K562 (cell line): ENCODE measurements around the gene SPANXA2. TPM values are rescaled to one million over a fixed set of nuclear protein-coding genes. Genes with fewer than 3 reads are reported as not detected.

ENCODE experiments used
- ATAC-seq: fragments of 200-7000 bp; cut with Tn5 transposase; 3 replicates; pipeline ENCODE4 v1.9.1; 2020; ENCODE audit warnings: moderate library complexity
- BruUV-seq: library from RNA; stranded (reverse); fragments of 400-500 nt; replicated peaks from 2 replicates; lab custom pipeline; 2021; lab: Mats Ljungman, UMichigan
- CTCF ChIA-PET: fragments of 300-600 bp; formaldehyde crosslinking; extraction: SDS; loops from one replicate; lab custom pipeline; 2021; ENCODE audit warnings: low intra/inter-chr PET ratio; lab: Yijun Ruan, JAX
- POLR2A ChIA-PET: fragments of 300-600, 350-650 bp; sonication (Branson Sonifier 250); formaldehyde crosslinking; extraction: SDS; loops from one replicate; lab custom pipeline; 2021; ENCODE audit warnings: antibody characterized with exemption, inconsistent platforms; lab: Yijun Ruan, JAX
- DNase-seq, 4 experiments: peaks; one replicate each; pipeline versions ENCODE4 v3.0.0 to v3.0.0-alpha.2; 2011 to 2018; ENCODE audit warnings: low spot score in 3 of 4, mixed read lengths in 3 of 4; ENCODE audit errors: extremely low read depth in 1 of 4
- FAIRE-seq: peaks from 2 replicates; lab custom pipeline; 2011; peaks lifted over from hg19 to GRCh38; lab: Jason Lieb, UNC
- H2AFZ ChIP-seq: 2 replicates; pipeline ENCODE4 v1.6.0; 2011; ENCODE audit warnings: low read depth, low read length, control low read depth, inconsistent platforms
- H3K27ac ChIP-seq: fragments of 200-600 bp; 3 replicates; pipeline ENCODE4 v1.8.0; 2011; ENCODE audit warnings: low read depth, mild to moderate bottlenecking, control low read depth, inconsistent platforms, low read length, moderate library complexity, mixed read lengths; ENCODE audit errors: extremely low read depth
- H3K27me3 ChIP-seq, 2 experiments: fragments of 300-600 bp in 1 of 2; 2 replicates in 1 of 2; 3 replicates in 1 of 2; pipeline versions ENCODE4 v1.6.0 to v1.8.0; 2011; ENCODE audit warnings: inconsistent platforms in 2 of 2, low read length in 2 of 2, mild to moderate bottlenecking in 1 of 2, mixed read lengths in 1 of 2, moderate library complexity in 1 of 2; ENCODE audit not compliant: control insufficient read depth in 2 of 2, insufficient read depth in 2 of 2
- H3K36me3 ChIP-seq: fragments of 300-600 bp; 3 replicates; pipeline ENCODE4 v1.8.0; 2011; ENCODE audit warnings: mild to moderate bottlenecking, low read length, inconsistent platforms; ENCODE audit not compliant: control insufficient read depth, insufficient read depth
- H3K4me1 ChIP-seq, 2 experiments: fragments of 200-600 bp in 1 of 2; replicated peaks in 1 of 2; 2 replicates in 1 of 2; 3 replicates in 1 of 2; pipeline versions ENCODE4 v1.5.1 to v1.8.0; 2011; ENCODE audit warnings: inconsistent platforms in 2 of 2, low read length in 2 of 2, mild to moderate bottlenecking in 1 of 2, mixed read lengths in 1 of 2, moderate library complexity in 1 of 2; ENCODE audit not compliant: control insufficient read depth in 2 of 2, insufficient read depth in 2 of 2
- H3K4me2 ChIP-seq: 2 replicates; pipeline ENCODE4 v1.6.1; 2011; ENCODE audit warnings: low read length, control low read depth, inconsistent platforms, mixed read lengths; ENCODE audit not compliant: insufficient read depth
- H3K4me3 ChIP-seq: fragments of 200-600 bp; sonication (generic), shearing (Covaris generic); 2 replicates; pipeline ENCODE4 v1.5.1; 2016; ENCODE audit warnings: control low read depth, inconsistent platforms
- H3K79me2 ChIP-seq: fragments of 200-600 bp; 3 replicates; pipeline ENCODE4 v1.8.0; 2011; ENCODE audit warnings: low read length, inconsistent platforms; ENCODE audit not compliant: control insufficient read depth, insufficient read depth
- H3K9ac ChIP-seq, 2 experiments: 2 replicates each; pipeline versions ENCODE4 v1.6.0 to v1.6.1; 2011; ENCODE audit warnings: low read depth in 2 of 2, low read length in 2 of 2, control low read depth in 1 of 2, inconsistent platforms in 1 of 2, mild to moderate bottlenecking in 1 of 2, mixed read lengths in 1 of 2; ENCODE audit not compliant: insufficient read depth in 1 of 2
- H3K9me1 ChIP-seq: one replicate; pipeline ENCODE4 v1.6.0; 2011; ENCODE audit warnings: inconsistent platforms, mild to moderate bottlenecking, low read length, moderate library complexity; ENCODE audit not compliant: control insufficient read depth, insufficient read depth
- H3K9me3 ChIP-seq: replicated peaks from 2 replicates; pipeline ENCODE4 v1.5.1; 2011; ENCODE audit warnings: low read depth, low read length, inconsistent platforms; ENCODE audit not compliant: control insufficient read depth, insufficient read depth
- H4K20me1 ChIP-seq: replicated peaks from 2 replicates; pipeline ENCODE4 v1.6.1; 2011; ENCODE audit warnings: low read length, inconsistent platforms, mixed read lengths; ENCODE audit not compliant: control insufficient read depth, insufficient read depth
- ARID3A ChIP-seq: IDR thresholded peaks from 2 replicates; pipeline ENCODE4 v1.6.1; 2012; ENCODE audit warnings: low read depth, low read length, improper control_type of control experiment, borderline replicate concordance
- EGR1 ChIP-seq: fragments of 450-650 bp; conservative IDR thresholded peaks from 2 replicates; pipeline ENCODE4 v1.6.1; 2017; ENCODE audit warnings: mild to moderate bottlenecking
- ETS2 ChIP-seq: IDR thresholded peaks from 2 replicates; pipeline ENCODE4 v1.6.1; 2016; ENCODE audit warnings: borderline replicate concordance, missing genetic modification characterization, mild to moderate bottlenecking, moderate library complexity, missing compliant biosample characterization; ENCODE audit not compliant: poor library complexity, severe bottlenecking
- GABPA ChIP-seq: fragments of 200-800 bp; sonication (Bioruptor generic); conservative IDR thresholded peaks from 2 replicates; pipeline ENCODE4 v1.6.1; 2016; ENCODE audit warnings: low read depth, missing genetic modification characterization, missing compliant biosample characterization
- HOXB6 ChIP-seq: fragments of 250-450 bp; sonication (Bioruptor Pico); IDR thresholded peaks from 2 replicates; pipeline ENCODE4 v1.5.1; 2022; ENCODE audit warnings: mild to moderate bottlenecking, borderline replicate concordance
- MECOM ChIP-seq: fragments of 250-450 bp; sonication (Bioruptor Pico); IDR thresholded peaks from 2 replicates; pipeline ENCODE4 v1.8.0; 2022; ENCODE audit warnings: inconsistent platforms
- MLLT1 ChIP-seq, 2 experiments: fragments of 450-650 bp; IDR thresholded peaks; 2 replicates each; pipeline ENCODE4 v1.6.1; 2016
- RAD21 ChIP-seq, 2 experiments: fragments of 250-450 bp in 1 of 2; fragments of 450-650 bp in 1 of 2; sonication (Bioruptor Pico) in 1 of 2; formaldehyde crosslinking in 1 of 2; IDR thresholded peaks in 1 of 2; conservative IDR thresholded peaks in 1 of 2; 2 replicates each; pipeline versions ENCODE4 v1.4.0 to v1.8.0; 2020 to 2022; ENCODE audit warnings: mild to moderate bottlenecking in 2 of 2, moderate library complexity in 1 of 2
- RBM22 ChIP-seq: fragments of 200-400 bp; formaldehyde crosslinking; IDR thresholded peaks from 2 replicates; pipeline ENCODE4 v1.6.1; 2018; ENCODE audit warnings: low read length, low read depth; ENCODE audit not compliant: poor library complexity, severe bottlenecking
- ZHX1 ChIP-seq: fragments of 150-350 bp; conservative IDR thresholded peaks from 2 replicates; pipeline ENCODE4 v1.6.1; 2014; ENCODE audit warnings: low read length
- ZNF239 ChIP-seq: fragments of 250-450 bp; sonication (Bioruptor Pico); IDR thresholded peaks from 2 replicates; pipeline ENCODE4 v1.4.0; 2020; ENCODE audit warnings: mild to moderate bottlenecking
- ZNF436 ChIP-seq: fragments of 250-450, 450-650 bp; sonication (Bioruptor Pico); formaldehyde crosslinking; IDR thresholded peaks from 2 replicates; pipeline ENCODE4 v1.7.0; 2020; ENCODE audit warnings: mild to moderate bottlenecking
- WGBS: fragments of 100-300 bp; shearing (Covaris generic); methylation state at CpG from one replicate; pipeline ENCODE4 v1.1.6; 2016; ENCODE audit warnings: low coverage, mixed read lengths; ENCODE audit not compliant: insufficient coverage; ENCODE audit errors: missing lambda C conversion rate; 5-methylcytosine and 5-hydroxymethylcytosine counted together
- in situ Hi-C: fragments of 300-500 bp; cut with MboI; formaldehyde crosslinking; loops from 4 replicates; pipeline ENCODE4 v1.15.0; 2018; ENCODE audit warnings: inconsistent platforms, mixed read lengths
- intact Hi-C: fragments of 100-400 bp; cut with micrococcal nuclease; formaldehyde crosslinking; loops from 2 replicates; pipeline ENCODE4 v1.14.2; 2022
- polyA plus RNA-seq, 8 experiments: library from polyadenylated mRNA; depleted of rRNA in 4 of 8; stranded (reverse) in 5 of 8; unstranded in 3 of 8; fragments of >200 nt; fragmentation: Nextera tagmentation in 2 of 8; fragmentation: Illumina TruSeq in 1 of 8; extraction: Ambion mirVana in 2 of 8; extraction: Trizol in 1 of 8; gene quantifications; 2 replicates each; pipeline versions ENCODE4 v1.2.1 to v1.2.3, GENCODE V29; 2011 to 2014; ENCODE audit warnings: inconsistent platforms in 1 of 8, missing spikeins in 1 of 8
- total RNA-seq, 7 experiments: library from RNA; depleted of rRNA in 6 of 7; stranded (reverse); fragments of >200 nt in 6 of 7; fragmentation: Illumina TruSeq in 2 of 7; extraction: Trizol in 2 of 7; gene quantifications; 2 replicates each; pipeline versions ENCODE4 v1.2.1 to v1.2.3, GENCODE V29; 2011 to 2021; ENCODE audit warnings: low replicate concordance in 1 of 7

The SPANXA2 gene
- total and polyA plus RNA-seq, 9 of the 15 experiments (the other 6 are each of a cell fraction or from before 2014, with no cell fraction given) = 0.17 to 0.22 TPM; not detected in 7

GRCh38 chrX:141619336-141619735 is 29.8 kb downstream of the SPANXA2 start:
- Histone ChIP-seq H3K27me3 (no peaks in the 10 kb centered on the region), H3K9ac (no peak overlapping the region), H3K27ac (no peak overlapping the region), H3K4me1 (no peaks in the 10 kb centered on the region), H4K20me1 (no peaks in the 10 kb centered on the region), H3K9me3 (no peaks in the 10 kb centered on the region), H3K4me3 (no peak overlapping the region), H3K9me1 (no peaks in the 10 kb centered on the region), H3K4me2 (no peak overlapping the region), H3K79me2 (no peaks in the 10 kb centered on the region), H2AFZ (no peak overlapping the region), H3K36me3 (no peaks in the 10 kb centered on the region)
- ChIA-PET CTCF (no interaction called here), POLR2A (no interaction called here)
- FAIRE-seq (no peak), DNase-seq (no peak), ATAC-seq (no peak)
- in situ Hi-C loops = no loop called here
- TF ChIP-seq RBM22 (no peak), ZNF436 (CRISPR knock-in tag) (no peak), GABPA (tag) (no peak), MECOM (CRISPR knock-in tag) (no peak), ARID3A (no peak), HOXB6 (no peak), ETS2 (no peak), EGR1 (no peak), RAD21 (CRISPR knock-in tag; conservative IDR thresholded peaks at IDR 0.05 in 1 of 2, IDR thresholded peaks at IDR 0.05 in 1 of 2) (no peak), ZHX1 (no peak), ZNF239 (no peak), MLLT1 (IDR thresholded peaks at IDR 0.05) (no peak)
- intact Hi-C loops = no loop called here
- no TSS peak for BruUV-seq
- WGBS = 0% methylated on average over 2 of the region's 2 CpGs
